Fibroblast of the conjunctiva (primary cell): ENCODE results near the gene TENM4.
"Not testable (repeated sequence)": the region's sequence is repeated elsewhere in the genome, so short reads cannot be mapped to it uniquely, and the experiment has no call there.

ENCODE experiments used
- DNase-seq: peaks from one replicate; pipeline ENCODE4 v3.0.0-alpha.2; 2010; ENCODE audit warnings: low read depth

TENM4 gene

GRCh38 chr11:79244241-79244772, 196.5 kb downstream of the TENM4 start:
- peak; percentile 82 for DNase-seq

- DNase-seq: no peak
Measured at GRCh38 chr11:79243422-79244210, 197.2 kb downstream of the TENM4 start.

- DNase-seq: peak; percentile 16
Measured at GRCh38 chr11:79242616-79243015, 198.2 kb downstream of the TENM4 start.

- DNase-seq: no peak
Measured at GRCh38 chr11:79241852-79242241, 199.0 kb downstream of the TENM4 start.

- DNase-seq: no peak
Measured at GRCh38 chr11:79241205-79241851, 199.5 kb downstream of the TENM4 start.

GRCh38 chr11:79237703-79238102, 203.1 kb downstream of the TENM4 start:
- DNase-seq: peak; percentile 49

GRCh38 chr11:79237091-79237490, 203.7 kb downstream of the TENM4 start:
- no peak for DNase-seq

- DNase-seq: peak; percentile 14
Measured at GRCh38 chr11:79236541-79236971, 204.3 kb downstream of the TENM4 start.

- DNase-seq: no peak
Measured at GRCh38 chr11:79235696-79236095, 205.1 kb downstream of the TENM4 start.

GRCh38 chr11:79232346-79232745, 208.5 kb downstream of the TENM4 start:
- DNase-seq: no peak

GRCh38 chr11:79229047-79229446, 211.8 kb downstream of the TENM4 start:
- DNase-seq: no peak

- no peak for DNase-seq
Measured at GRCh38 chr11:79227767-79228755, 212.8 kb downstream of the TENM4 start.

- DNase-seq: no peak
Measured at GRCh38 chr11:79227308-79227707, 213.5 kb downstream of the TENM4 start.

- no peak for DNase-seq
Measured at GRCh38 chr11:79226126-79226525, 214.7 kb downstream of the TENM4 start.

GRCh38 chr11:79222163-79222562, 218.7 kb downstream of the TENM4 start:
- not testable (repeated sequence) for DNase-seq

GRCh38 chr11:79221444-79222130, 219.2 kb downstream of the TENM4 start:
- no peak for DNase-seq

- no peak for DNase-seq
Measured at GRCh38 chr11:79220171-79220570, 220.7 kb downstream of the TENM4 start.

- DNase-seq: no peak
Measured at GRCh38 chr11:79219186-79220045, 221.4 kb downstream of the TENM4 start.

- DNase-seq: no peak
Measured at GRCh38 chr11:79212741-79213190, 228.1 kb downstream of the TENM4 start.

- DNase-seq: peak; percentile 8
Measured at GRCh38 chr11:79209540-79210266, 231.1 kb downstream of the TENM4 start.
